GM18508 (cell line): ENCODE measurements around the gene APBB1.
"Not testable (repeated sequence)": the region's sequence is repeated elsewhere in the genome, so short reads cannot be mapped to it uniquely, and the experiment has no call there.

Experiments used
- ATAC-seq: cut with Tn5 transposase; IDR thresholded peaks from one replicate; pipeline ENCODE4 v1.9.1; 2021; ENCODE audit warnings: moderate number of reproducible peaks; ENCODE audit not compliant: insufficient read depth, unreplicated experiment

APBB1 gene

DNA sequence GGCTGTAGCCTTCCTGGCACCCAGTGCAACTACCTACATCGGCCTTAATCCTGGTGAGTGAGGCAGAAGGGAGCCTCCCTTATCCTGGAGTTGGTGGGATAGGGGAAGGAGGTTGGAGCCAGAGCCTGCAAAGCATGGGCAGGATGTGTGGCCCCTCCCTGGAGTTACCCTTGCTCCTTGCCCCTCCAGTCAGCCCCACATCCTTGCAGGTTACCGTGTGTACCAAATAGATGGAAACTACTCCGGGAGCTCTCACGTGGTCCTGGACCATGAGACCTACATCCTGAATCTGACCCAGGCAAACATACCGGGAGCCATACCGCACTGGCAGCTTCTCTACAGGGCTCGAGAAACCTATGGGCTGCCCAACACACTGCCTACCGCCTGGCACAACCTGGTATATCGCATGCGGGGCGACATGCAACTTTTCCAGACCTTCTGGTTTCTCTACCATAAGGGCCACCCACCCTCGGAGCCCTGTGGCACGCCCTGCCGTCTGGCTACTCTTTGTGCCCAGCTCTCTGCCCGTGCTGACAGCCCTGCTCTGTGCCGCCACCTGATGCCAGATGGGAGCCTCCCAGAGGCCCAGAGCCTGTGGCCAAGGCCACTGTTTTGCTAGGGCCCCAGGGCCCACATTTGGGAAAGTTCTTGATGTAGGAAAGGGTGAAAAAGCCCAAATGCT is 24.8 kb downstream of the APBB1 start:
- no peak for ATAC-seq

DNA sequence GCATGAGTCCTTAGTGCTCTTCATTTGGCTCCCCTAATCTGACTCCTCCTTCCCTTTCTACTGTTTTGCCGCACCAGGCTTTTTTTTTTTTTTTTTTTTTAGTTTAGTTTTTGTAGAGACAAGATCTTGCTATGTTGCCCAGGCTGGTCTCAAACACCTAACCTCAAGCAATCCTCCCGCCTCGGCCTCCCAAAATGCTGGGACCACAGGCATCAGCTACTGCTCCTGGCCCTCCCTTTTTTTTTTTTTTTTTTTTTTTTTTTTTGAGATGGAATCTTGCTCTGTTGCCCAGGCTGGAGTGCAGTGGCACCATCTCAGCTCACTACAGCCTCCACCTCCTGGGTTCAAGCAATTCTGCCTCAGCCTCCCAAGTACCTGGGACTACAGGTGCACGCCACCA is 26.6 kb downstream of the APBB1 start:
- not testable (repeated sequence) for ATAC-seq

DNA sequence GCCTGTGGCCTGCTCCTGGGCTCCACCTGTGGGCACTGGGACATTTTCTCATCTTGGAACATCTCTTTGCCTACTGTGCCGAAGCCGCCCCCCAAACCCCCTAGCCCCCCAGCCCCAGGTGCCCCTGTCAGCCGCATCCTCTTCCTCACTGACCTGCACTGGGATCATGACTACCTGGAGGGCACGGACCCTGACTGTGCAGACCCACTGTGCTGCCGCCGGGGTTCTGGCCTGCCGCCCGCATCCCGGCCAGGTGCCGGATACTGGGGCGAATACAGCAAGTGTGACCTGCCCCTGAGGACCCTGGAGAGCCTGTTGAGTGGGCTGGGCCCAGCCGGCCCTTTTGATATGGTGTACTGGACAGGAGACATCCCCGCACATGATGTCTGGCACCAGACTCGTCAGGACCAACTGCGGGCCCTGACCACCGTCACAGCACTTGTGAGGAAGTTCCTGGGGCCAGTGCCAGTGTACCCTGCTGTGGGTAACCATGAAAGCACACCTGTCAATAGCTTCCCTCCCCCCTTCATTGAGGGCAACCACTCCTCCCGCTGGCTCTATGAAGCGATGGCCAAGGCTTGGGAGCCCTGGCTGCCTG is 27.3 kb downstream of the APBB1 start:
- ATAC-seq = no peak

DNA sequence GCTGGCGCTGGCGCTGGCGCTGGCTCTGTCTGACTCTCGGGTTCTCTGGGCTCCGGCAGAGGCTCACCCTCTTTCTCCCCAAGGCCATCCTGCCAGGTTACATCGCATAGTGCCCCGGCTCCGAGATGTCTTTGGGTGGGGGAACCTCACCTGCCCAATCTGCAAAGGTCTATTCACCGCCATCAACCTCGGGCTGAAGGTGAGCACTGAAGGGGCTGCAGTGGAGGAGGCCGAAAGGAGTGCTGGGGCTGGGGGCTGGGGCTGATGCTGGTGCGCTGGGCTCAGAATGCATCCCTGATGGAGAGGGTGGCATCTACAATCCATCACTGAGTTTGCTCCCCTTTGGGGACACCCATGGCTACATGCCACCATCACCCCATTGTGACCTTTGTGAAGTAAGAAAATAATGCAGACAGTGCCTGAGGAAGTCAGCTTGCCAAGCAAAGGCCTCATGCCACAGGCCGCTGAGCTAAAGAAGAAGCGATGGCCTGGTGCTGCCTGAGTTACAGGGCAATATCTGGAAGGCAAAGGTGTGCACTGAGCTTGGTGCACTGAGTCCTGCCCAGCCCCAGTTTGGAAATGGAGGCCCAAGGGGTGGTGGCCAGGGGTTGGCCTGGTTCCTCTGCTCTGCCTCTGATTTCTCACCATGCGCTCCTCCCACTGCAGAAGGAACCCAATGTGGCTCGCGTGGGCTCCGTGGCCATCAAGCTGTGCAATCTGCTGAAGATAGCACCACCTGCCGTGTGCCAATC is 28.0 kb downstream of the APBB1 start:
- no peak for ATAC-seq

DNA sequence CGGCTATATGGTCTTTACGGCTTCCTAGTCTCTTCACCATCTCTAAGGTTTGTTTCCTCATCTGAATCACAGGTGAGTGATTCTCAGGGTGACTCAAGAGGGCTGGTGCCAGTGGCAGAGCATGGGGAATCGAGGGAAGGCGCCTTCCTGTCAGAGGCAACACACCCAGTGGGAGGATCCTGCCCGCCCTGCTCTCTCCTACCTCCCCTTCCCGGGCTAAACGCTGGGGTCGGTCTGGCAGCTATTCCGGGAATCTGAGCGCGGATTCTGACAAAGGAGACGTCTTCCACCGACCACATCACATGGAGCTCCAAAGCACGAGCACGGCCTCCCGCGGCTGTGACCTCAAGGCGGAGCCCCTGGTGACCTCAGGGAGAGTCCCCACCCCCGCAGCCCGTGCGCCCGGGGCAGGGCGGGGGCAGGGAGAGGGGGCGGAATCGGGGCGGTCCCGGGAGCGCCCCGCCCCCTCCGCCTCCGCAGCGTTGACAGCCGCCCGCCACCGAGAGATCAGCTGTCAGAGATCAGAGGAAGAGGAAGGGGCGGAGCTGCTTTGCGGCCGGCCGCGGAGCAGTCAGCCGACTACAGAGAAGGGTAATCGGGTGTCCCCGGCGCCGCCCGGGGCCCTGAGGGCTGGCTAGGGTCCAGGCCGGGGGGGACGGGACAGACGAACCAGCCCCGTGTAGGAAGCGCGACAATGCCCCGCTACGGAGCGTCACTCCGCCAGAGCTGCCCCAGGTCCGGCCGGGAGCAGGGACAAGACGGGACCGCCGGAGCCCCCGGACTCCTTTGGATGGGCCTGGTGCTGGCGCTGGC is 28.8 kb downstream of the APBB1 start, which contains the start of gene SMPD1:
TSS of gene SMPD1 (plus strand) at position 570 of the 813 bp plus-strand sequence. CDS start at position 695, 125 bp downstream.
- ATAC-seq = peak; percentile 80

DNA sequence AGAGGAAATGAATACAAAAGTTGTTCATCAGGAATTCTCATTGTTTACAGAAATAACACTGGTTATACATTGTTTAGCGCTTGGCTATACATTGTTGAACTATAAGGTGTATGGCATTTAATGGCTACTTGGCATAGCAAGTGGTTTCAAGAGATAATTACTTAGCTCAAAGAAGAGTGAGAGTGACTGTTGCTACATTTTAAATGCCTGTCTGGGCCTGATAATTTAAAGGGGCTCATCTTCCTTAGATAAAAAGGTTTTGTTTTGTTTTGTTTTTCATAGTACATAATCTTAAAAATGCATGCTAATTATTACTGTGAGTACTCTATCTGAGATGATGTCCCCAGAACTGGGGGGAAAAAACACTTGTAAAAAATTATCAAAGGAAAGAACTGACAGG is 30.1 kb downstream of the APBB1 start:
- no peak for ATAC-seq

DNA sequence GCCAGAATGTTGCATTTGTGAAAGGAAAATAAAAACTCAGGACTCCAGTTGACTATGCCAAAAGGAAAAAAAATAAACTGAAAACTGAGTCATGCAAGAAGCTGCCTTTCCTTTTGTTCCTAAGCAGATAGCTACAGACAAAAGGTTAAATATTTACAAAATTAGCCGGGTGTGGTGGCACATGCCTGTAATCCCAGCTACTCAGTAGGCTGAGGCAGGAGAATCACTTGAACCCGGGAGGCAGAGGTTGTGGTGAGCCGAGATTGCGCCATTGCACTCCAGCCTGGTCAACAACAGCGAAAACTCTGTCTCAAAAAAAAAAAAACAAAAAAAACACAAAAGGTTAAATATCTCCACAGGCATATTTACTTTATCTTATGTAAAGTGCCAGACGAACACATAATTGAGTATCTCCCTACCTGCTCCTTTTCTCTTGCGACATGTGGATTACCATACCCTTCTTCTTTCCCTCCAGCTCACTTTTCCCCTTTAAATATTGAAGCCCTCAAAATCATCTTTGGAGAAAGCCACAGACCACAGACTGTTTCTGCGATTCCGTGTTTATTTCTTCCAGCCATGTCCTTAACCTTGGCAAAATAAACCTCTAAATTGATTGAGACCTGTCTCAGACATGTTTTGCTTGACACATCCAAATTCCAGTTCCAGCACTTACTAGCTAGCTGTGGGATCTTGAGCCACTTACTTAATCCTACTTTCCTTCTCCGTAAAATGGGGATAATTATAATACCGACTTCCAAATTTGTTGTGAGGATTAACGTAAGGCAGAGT is 30.9 kb downstream of the APBB1 start:
- no peak for ATAC-seq

DNA sequence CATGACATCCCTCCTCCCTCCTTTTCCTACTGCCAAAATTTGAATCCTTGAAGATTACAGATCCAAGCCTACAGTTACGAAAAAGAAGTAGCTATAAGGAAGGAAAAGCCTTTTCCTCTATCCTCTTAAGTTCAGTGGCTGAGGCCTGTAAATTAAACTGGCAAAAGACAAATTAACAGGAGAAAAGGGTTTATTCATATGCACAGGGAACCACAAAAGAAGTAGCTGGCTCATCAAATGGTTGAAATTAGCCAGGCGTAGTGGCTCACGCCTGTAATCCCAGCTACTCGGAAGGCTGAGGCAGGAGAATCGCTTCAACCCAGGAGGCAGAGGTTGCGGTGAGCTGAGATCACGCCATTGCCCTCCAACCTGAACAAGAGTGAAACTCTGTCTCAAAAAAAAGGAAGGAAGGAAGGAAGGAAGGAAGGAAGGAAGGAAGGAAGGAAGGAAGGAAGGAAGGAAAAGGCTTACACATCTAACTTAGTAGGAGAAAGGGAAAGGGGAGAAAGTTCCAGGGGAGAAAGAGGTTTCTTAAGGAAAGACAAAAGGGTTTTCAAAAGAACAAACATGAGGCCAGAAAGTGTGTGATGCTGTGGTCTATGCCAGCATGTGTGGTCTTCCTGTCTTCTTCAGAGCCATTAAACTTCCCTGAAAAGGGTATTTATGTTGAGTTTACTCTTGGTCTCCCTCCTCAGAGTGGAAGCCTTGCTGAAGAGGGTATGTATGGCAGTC is 33.7 kb downstream of the APBB1 start:
- ATAC-seq = no peak

DNA sequence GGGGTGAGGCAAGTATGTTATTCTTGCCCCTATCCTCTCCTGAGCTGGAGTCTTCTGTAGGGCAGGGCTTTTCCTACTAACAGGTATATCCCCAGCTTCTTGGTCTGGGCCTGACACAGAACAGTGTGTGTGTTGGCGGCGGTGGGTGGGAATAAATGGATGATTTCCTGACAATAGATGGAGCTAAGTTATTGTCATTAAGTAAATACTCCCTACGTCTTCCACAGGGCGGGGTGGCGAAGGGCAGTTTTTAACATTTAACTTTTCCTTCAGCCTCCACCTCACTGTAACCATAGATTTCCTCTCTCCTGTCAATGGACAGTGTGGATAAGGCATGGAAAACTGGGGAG is 40.3 kb downstream of the APBB1 start:
- no peak for ATAC-seq

DNA sequence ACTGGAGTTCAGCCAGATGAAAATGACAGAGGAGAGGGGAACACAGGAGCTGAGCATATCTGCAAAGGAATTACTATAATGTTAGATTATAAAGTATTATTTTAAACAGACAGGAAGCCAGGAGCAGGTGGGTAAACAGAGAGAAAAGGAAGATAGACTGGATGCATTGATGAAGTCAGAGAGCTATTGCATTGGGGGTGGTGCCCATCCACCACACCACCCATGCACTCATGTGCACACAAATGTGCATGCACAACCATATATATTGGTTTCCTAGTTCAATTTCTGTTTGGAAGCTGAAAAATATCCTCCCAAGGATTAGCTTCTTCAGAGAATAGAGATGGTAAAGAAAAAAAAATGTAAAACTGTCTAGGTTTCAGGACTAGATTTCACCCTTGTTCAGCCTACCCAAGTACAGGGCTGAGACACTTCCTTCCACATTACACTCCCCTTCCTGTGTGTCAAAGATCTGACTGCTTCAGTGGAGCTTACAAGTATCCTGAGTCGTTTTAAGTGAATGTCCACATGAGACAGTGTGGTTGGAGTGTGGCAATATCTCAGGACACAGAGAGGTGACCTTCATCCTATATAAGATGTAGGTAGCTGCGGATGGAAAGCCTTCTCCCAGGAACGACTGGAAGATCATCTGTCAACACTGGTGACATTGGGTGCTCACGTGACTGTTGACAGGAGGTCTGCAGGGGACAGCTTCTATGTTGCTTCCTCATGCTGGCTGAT is 40.8 kb downstream of the APBB1 start:
- ATAC-seq = no peak

DNA sequence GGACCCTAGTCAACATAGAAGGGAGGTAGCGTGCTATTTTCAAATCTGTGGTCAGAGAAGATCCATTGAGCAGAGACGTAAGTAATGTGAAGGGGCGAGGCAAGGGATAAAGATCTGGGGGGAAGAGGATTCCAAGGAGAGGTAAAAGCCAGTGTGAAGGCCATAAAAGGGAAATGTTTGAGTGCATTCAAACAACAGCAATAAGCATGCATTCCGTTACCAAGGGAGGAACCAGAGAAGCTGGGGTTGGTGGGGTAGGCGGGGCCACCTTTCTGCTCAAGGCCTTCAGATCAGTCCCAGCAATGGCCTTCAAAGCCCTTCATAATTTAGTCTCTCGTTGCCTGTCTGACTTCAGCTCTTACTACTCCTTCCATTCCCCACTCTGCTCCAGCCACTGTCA is 47.1 kb downstream of the APBB1 start:
- no peak for ATAC-seq

DNA sequence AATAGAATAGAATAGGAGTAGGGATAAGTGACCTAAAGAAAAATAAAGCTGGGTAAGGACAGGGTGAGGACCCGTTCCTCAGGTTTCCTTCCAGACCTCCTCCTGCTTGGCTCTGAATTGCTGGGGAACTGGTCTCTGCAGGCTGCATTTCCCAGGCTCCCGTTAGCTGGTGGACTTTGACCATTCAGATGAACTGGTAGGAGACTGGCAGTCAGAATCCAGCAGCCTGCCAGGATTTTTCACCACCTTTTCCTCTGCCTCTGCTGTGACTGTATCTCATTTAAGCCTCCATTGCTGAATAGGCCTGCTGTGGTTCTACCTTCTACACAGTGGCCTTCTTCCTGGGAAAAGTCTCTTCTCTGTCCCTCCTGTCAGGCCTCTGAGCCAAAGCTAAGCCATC is 53.2 kb downstream of the APBB1 start:
- no peak for ATAC-seq

DNA sequence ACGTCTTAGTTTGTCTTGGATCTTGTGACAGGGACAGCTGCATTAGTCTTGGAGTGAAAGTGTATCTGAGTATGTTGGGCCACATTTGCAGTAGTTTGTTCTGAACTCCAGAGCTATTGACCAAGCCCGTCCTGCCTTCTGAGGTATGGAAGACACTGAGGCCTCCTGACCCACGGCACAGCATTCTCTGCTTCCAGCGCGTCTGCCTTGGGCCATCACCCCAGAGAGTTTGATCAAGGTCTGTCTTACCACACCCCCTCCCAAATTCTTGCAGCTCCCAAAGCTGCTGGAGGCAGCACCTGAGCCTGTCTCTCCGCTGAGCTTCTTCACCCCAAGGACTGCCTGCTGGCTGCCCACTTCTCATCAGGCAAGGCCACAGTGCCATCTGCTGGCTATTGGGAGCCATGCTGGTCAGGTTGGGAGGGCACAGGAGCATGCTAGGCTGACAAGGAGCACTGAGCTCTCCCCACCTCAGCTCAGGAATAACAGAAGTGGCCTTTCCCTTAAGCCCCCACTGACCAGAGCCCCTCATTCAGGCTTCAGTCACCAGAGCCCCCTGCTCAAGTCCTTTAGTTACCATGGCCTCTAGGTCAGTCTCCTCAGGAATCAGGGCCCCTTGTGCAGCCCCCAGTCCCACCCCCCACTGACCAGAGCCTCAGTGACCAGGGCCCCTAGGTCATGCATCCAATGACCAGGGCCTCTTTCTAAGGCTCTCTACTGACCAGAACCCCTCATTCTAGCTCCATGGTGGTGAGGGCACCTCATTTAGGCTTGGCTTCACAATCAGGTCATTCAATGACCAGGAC is 55.8 kb downstream of the APBB1 start:
- ATAC-seq = peak; percentile 48

DNA sequence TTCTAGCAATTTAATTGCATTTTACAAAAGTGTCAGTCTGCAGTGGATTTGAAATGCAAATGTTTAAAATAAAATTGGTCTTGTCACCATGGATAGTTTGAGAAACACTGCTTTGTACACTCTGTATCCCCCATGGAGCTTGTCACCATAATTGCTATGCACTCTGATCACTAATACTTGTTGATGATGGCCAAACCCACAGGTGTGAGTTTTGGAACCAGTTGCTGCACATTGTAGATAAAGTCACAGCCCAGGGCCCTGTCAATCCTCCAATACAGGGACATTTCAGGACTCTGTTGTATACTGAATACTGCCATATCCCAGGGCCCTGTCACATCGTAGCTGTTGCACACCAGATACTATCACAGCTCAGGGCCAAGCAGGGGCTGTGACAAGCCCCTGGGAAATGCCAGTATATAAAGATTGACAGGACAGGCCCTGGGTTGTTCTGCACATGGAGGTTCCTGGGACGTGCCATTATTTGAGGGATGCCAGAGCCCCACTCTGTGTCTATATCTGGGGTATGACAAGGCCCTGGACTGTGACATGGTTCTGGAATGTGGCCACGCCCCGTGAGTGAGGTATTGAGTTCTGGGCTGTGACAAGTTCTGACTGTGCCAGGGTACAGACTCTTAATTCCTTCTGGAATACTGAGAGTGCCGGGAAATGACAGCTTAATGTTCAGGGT is 56.6 kb downstream of the APBB1 start:
- no peak for ATAC-seq

DNA sequence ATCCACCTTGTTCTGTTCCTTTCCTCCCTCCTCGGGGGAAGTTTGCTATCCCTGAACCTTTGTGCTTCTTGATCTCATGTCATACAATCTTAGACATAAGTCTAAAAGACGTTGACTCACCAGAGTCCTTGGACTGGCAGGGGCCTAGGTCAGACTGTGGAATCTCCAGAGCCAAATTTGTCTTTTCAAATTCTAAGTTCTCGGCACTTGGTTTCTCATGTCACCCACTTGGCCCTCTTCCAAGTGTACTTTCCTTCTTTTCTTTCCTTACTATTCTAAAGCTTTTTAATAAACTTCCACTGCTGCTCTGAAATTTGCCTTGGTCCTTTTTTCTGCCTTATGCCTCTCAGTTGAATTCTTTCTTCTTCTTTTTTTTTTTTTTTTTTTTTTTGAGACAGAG is 58.7 kb downstream of the APBB1 start:
- no peak for ATAC-seq

DNA sequence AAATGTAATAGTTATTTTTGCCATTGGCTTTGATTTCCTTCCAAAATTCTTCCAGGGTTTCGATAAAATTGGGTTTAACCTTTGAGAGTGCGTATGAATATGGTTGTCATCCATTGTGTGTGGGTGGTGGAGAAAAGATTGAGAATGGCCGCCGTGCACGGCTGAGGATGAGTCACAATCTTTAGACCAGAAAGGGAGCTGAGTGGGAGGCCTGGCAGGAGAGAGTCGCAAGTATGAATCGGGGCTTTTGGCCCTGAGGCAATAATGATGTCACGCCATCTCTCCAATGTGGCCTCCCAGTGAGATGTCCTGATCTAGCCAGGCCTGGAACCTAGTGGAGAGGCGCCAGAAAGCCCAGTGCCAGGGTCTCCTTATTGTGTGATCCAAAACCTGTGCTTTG is 61.7 kb downstream of the APBB1 start:
- no peak for ATAC-seq

DNA sequence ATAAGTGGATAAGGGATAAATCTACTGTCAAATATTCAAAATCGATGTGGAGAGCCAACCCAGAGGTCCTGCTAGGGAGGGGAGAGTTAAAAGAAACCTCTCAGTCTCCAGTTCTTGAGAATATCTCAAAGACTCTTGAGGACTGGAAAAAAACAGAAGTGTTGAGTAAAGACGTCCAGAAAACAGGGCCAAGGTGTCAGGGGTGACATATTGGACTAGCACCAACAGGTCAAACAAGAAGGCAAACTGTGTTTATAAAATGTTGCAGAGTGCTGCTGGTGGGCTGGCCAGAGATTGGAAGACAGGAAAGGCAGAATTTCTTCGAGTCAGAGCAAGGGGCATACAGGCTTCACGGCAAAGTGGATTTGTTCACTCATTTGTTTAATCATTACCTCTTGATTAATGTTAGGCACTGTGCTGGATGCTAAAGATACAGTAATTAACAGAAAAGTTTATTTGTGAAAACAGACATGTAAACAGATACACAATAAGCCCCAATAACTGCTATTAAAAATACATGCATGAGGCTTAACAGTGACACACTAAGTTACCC is 62.3 kb downstream of the APBB1 start:
- ATAC-seq = no peak
